Mucosa of descending colon (tissue), 3 donors: Measurements from ENCODE around the gene PPEF1. TPM values are rescaled to one million over a fixed set of nuclear protein-coding genes. Genes with fewer than 3 reads are reported as not detected.

Source experiments
- ATAC-seq: fragments of 200-7000 bp; cut with Tn5 transposase; one replicate; pipeline ENCODE4 v1.9.1; 2020; ENCODE audit warnings: mild to moderate bottlenecking, moderate library complexity
- DNase-seq, 3 donors: peaks; one replicate each; pipeline ENCODE4 v3.0.0-alpha.2; 2020
- H3K36me3 ChIP-seq: fragments of 200-600 bp; one replicate; pipeline ENCODE4 v1.8.0; 2021; ENCODE audit warnings: low read depth, mild to moderate bottlenecking
- H3K4me1 ChIP-seq: fragments of 200-600 bp; one replicate; pipeline ENCODE4 v1.8.0; 2021; ENCODE audit warnings: low read depth, mild to moderate bottlenecking
- H3K4me3 ChIP-seq: fragments of 200-600 bp; one replicate; pipeline ENCODE4 v1.8.0; 2021; ENCODE audit warnings: mild to moderate bottlenecking
- H3K9me3 ChIP-seq: fragments of 200-600 bp; one replicate; pipeline ENCODE4 v1.8.0; 2021; ENCODE audit warnings: mild to moderate bottlenecking
- intact Hi-C, 2 donors: fragments of 100-400 bp; cut with DNase I in 1 of 2; cut with micrococcal nuclease in 1 of 2; formaldehyde crosslinking; loops; one replicate each; pipeline versions ENCODE4 v1.11.0 to v1.11.1; 2022; cut with DNase I, micrococcal nuclease
- total RNA-seq, 3 donors: library from RNA; stranded (reverse); fragmentation: NEBNext Ultra II Directional in 2 of 3; extraction: Animal tissue kit (Norgen Biotek cat#: 25700) in 2 of 3; gene quantifications; one replicate each; pipeline versions ENCODE4 v1.2.1 to v1.2.4, GENCODE V29; 2021 to 2023
- TF ChIP-seq, protein P1 (sequence below): fragments of 200-600 bp; IDR thresholded peaks from one replicate; pipeline ENCODE4 v1.8.0; 2022; ENCODE audit warnings: antibody characterized with exemption, mild to moderate bottlenecking
- donor health status: DM: no; HTN: no; CAD: no; lungs with moderate emphysema.
- donor health status: DM: no; HTN: no; CAD: no.
- donor health status: DM: no; HTN: yes; CAD: no.

Gene PPEF1
- total RNA-seq, 3 donors from 2014 or later, result 0.22 to 0.24 TPM; not detected in 1

GRCh38 chrX:18709833-18710232, 2.4 kb downstream of the PPEF1 start:
- DNase-seq (no peak), ATAC-seq (no peak)
- no peak overlapping the region for H3K4me3 ChIP-seq
- no peaks in the 10 kb centered on the region for H3K4me1 ChIP-seq
- TF ChIP-seq, protein P1, sequence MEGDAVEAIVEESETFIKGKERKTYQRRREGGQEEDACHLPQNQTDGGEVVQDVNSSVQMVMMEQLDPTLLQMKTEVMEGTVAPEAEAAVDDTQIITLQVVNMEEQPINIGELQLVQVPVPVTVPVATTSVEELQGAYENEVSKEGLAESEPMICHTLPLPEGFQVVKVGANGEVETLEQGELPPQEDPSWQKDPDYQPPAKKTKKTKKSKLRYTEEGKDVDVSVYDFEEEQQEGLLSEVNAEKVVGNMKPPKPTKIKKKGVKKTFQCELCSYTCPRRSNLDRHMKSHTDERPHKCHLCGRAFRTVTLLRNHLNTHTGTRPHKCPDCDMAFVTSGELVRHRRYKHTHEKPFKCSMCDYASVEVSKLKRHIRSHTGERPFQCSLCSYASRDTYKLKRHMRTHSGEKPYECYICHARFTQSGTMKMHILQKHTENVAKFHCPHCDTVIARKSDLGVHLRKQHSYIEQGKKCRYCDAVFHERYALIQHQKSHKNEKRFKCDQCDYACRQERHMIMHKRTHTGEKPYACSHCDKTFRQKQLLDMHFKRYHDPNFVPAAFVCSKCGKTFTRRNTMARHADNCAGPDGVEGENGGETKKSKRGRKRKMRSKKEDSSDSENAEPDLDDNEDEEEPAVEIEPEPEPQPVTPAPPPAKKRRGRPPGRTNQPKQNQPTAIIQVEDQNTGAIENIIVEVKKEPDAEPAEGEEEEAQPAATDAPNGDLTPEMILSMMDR, result no peak
- H3K36me3 ChIP-seq, result no peaks in the 10 kb centered on the region
- H3K9me3 ChIP-seq, result no peaks in the 10 kb centered on the region
- intact Hi-C loops, result no loop called here

DNA sequence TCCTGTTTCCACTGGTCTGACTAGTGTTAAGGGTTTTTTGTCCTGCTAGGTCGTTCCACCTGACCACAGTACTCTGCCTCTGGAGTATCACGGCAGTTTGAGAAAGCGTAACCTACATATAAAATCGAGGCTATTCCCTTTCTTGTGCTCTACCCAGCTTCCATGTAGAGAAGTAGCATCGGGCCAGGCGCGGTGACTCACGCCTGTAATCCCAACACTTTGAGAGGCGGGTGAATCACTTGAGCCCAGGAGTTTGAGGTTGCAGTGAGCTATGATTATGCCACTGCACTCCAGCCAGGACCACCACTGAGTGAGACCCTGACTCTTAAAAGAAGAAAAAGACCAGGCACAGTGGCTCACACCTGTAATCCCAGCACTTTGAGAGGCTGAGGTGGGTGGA, 7.5 kb downstream of the PPEF1 start:
- H3K4me3 ChIP-seq, result no peak overlapping the region
- intact Hi-C loops, result no loop called here
- DNase-seq, result no peak
- TF ChIP-seq, protein P1, result no peak
- H3K9me3 ChIP-seq, result no peaks in the 10 kb centered on the region
- no peak for ATAC-seq
- H3K4me1 ChIP-seq, result no peaks in the 10 kb centered on the region
- no peaks in the 10 kb centered on the region for H3K36me3 ChIP-seq

- DNase-seq, result no peak
- no peak overlapping the region for H3K4me3 ChIP-seq
- no peaks in the 10 kb centered on the region for H3K36me3 ChIP-seq
- no peaks in the 10 kb centered on the region for H3K4me1 ChIP-seq
- no peak for ATAC-seq
- TF ChIP-seq, protein P1, result no peak
- intact Hi-C loops, result no loop called here
- H3K9me3 ChIP-seq, result no peaks in the 10 kb centered on the region
These were observed 12.4 kb downstream of the PPEF1 start for GRCh38 chrX:18719852-18720251.

DNA sequence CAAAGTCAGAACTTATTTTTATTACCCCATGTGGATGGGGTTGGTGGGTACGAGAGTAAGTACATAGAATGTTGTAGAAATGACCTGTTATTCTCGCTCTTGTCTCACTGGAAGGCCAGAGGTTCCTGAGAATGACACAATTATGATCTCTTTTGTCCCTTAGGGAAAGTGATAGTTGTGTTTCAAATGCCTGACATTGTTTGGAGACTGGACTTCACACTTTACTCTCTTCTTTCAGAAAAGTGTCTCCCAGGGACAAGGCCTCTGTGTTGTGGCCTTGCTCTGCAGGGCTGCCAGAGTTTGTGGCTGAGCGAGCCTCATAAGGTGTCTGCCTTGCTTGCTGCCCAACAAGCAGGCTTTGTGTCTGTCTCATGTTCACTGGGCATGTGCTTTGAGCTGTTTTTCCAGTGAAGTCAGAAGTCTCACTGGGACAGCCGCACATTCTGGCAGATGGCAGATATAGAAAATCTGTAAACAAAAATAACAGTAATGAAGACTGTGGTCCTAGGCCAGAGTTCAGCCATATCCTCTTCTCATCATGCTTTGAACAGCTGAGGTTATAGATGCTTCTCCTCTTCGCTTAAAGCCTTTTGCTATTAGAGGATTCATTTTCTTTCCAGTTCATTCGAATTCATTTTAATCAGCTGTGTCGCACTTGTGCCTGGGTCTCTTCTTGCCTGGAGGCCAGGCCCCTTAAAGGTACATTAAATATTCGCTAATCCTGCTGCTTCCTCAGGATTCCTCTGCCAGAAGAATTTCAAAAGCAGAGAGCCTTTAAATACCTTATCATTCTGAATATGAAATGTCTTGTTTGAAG, 14.4 kb downstream of the PPEF1 start:
- DNase-seq (no peak), ATAC-seq (no peak)
- TF ChIP-seq, protein P1, result no peak
- Histone ChIP-seq H3K9me3 (no peaks in the 10 kb centered on the region), H3K4me3 (no peak overlapping the region), H3K4me1 (no peaks in the 10 kb centered on the region), H3K36me3 (no peaks in the 10 kb centered on the region)
- intact Hi-C loops, result no loop called here

DNA sequence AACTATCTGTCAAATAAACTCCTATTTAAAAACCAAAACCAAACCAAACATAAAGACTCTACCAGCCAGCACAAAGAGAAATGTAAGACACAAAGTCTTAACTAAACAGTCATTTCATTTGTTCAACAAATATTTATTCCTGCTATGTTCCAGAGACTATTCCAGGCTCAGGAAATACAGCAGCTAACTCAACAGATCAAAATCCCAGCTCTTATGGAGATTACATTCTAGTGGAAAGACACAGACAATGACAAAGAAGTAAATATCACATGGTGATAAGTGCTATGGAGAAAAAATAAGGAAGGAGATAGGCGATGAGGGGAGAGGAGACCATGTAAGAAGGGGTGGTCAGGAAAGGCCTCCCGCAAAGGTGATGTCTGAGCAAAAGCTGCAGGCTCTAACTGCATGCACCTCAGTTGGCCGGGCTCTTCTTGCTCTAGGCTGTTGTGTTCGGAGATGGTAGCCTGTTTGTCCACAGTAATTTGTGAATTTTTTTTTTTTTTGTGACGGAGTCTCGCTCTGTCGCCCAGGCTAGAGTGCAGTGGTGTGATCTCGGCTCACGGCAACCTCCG, 15.1 kb downstream of the PPEF1 start:
- no peaks in the 10 kb centered on the region for H3K4me1 ChIP-seq
- no peaks in the 10 kb centered on the region for H3K36me3 ChIP-seq
- ATAC-seq (no peak), DNase-seq (no peak)
- no peak overlapping the region for H3K4me3 ChIP-seq
- H3K9me3 ChIP-seq, result no peaks in the 10 kb centered on the region
- intact Hi-C loops, result no loop called here
- TF ChIP-seq, protein P1, result no peak
